BJ (cell line): ENCODE measurements around the gene SEPTIN6. TPM values are rescaled to one million over a fixed set of nuclear protein-coding genes. Genes with fewer than 3 reads are reported as not detected.

Source experiments
- CTCF ChIA-PET: fragments of 350-600 bp; formaldehyde crosslinking; extraction: SDS; loops from one replicate; lab custom pipeline; 2021; ENCODE audit warnings: antibody characterized with exemption, inconsistent platforms; lab: Yijun Ruan, JAX
- POLR2A ChIA-PET: fragments of 300-600 bp; sonication (Branson Sonifier 250); formaldehyde crosslinking; extraction: SDS; loops from one replicate; lab custom pipeline; 2021; ENCODE audit warnings: antibody characterized with exemption; lab: Charles Lee
- DNase-seq: peaks from one replicate; pipeline ENCODE4 v3.0.0-alpha.2; 2011; ENCODE audit warnings: low read depth
- H3K27me3 ChIP-seq: 2 replicates; pipeline ENCODE4 v1.6.0; 2011; ENCODE audit warnings: low read length; ENCODE audit not compliant: control insufficient read depth, insufficient read depth
- H3K36me3 ChIP-seq: 2 replicates; pipeline ENCODE4 v1.5.1; 2011; ENCODE audit warnings: low read length; ENCODE audit not compliant: control insufficient read depth, insufficient read depth
- H3K4me3 ChIP-seq: 2 replicates; pipeline ENCODE4 v1.5.1; 2011; ENCODE audit warnings: low read depth, mild to moderate bottlenecking, control low read depth, low read length
- polyA minus RNA-seq: library from RNA; depleted of rRNA, polyadenylated mRNA; stranded (reverse); fragments of >200 nt; gene quantifications from 2 replicates; pipeline ENCODE4 v1.2.3, GENCODE V29; 2011; rRNA and poly(A)+ RNA removed
- polyA plus RNA-seq: library from polyadenylated mRNA; depleted of rRNA; stranded (reverse); fragments of >200 nt; gene quantifications from 2 replicates; pipeline ENCODE4 v1.2.3, GENCODE V29; 2011; rRNA removed
- TF ChIP-seq, protein P1 (sequence below): IDR thresholded peaks from 2 replicates; pipeline ENCODE4 v1.5.1; 2011; ENCODE audit warnings: low read depth, mild to moderate bottlenecking, control low read depth, inconsistent platforms, low read length, moderate library complexity; ENCODE audit not compliant: insufficient read depth

The SEPTIN6 gene
- polyA plus RNA-seq (35.5 and 40.0 TPM in 2 replicates), polyA minus RNA-seq (31.5 and 40.7 TPM in 2 replicates)

DNA sequence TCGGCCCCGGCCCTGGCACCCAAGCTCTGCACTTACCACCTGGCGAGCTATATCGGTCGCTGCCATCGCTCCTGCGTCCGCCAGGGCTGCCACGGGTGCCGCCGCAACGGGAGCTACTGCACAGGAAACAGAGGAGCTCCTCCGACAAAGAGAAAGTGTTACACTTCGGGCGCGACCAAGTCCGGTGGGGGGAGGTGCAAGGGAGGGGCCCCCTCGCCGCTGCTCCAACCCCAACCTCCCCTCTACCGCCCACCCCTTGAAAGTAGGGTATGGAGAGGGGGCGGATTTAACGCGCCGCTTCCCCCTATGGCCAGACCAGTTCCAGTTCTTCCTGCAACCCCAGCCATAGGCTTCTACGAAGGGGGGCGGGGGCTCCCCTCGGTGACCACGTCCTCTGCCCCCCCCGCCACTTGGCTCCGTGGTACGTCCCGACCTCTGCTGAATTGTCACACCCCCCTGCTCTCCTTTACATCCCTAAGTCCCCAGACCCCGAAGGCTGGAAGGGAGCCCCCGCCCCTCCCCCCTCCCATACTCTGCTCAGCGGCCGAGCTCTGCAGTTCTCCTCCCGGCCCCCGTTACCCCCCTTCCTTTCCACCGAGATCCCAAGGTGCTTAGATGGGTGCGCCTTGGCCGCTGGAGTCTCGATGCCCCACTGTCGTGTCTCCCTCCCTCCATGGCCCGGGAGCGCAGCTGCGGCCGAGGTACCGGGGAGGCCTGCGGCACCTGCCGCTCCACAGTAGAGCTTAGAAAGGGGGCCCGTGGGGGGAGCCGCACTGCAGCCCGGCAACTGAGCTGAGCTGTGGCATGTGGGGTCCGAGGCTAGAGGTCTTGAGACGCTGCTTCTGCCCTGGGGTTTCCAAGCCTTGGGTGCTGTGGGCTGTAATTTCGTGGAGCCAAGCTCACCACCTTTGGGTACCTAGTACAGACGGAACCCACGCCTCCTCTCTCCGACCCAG, at the start of gene SEPTIN6:
TSS of gene SEPTIN6 (minus strand) at position 129 of the 956 bp plus-strand sequence. CDS start at position 66, 63 bp downstream.
- no peak for DNase-seq
- H3K27me3 ChIP-seq = no peaks in the 10 kb centered on the region
- CTCF ChIA-PET = interaction anchor here (0.6 to 1.8 kb wide), 5 partner anchors 11 to 65 kb away, joined by 3 to 7 read pairs (median 3); partner anchors contain the start of gene SOWAHD
- no peaks in the 10 kb centered on the region for H3K36me3 ChIP-seq
- TF ChIP-seq, protein P1, sequence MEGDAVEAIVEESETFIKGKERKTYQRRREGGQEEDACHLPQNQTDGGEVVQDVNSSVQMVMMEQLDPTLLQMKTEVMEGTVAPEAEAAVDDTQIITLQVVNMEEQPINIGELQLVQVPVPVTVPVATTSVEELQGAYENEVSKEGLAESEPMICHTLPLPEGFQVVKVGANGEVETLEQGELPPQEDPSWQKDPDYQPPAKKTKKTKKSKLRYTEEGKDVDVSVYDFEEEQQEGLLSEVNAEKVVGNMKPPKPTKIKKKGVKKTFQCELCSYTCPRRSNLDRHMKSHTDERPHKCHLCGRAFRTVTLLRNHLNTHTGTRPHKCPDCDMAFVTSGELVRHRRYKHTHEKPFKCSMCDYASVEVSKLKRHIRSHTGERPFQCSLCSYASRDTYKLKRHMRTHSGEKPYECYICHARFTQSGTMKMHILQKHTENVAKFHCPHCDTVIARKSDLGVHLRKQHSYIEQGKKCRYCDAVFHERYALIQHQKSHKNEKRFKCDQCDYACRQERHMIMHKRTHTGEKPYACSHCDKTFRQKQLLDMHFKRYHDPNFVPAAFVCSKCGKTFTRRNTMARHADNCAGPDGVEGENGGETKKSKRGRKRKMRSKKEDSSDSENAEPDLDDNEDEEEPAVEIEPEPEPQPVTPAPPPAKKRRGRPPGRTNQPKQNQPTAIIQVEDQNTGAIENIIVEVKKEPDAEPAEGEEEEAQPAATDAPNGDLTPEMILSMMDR = no peak
- H3K4me3 ChIP-seq = peak within 1 kb of the TSS; percentile 72
- POLR2A ChIA-PET = interaction anchor here (0.5 kb wide), 1 partner anchor 11 kb away, joined by 3 read pairs; no protein-coding TSS in a partner anchor

DNA sequence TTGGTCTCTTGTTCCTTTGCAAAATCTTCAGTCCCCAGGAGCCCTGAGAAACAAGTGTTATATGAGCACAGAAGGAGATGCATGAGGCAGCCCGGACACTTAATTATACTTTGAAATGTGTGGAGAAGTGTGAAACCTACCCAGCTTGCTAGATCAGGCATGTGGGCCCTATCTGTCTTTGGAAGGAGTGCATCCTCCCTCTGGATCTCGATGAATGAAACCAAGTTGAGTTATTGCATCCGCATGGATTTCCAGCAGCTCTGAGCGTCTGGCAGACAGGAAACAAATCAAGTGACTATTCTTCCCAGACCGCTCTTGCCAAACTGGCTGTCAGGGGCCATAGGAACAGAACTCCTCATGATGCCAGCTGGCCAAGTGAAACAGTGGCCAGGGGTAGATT, 45.8 kb upstream of the SEPTIN6 start:
- no peak for DNase-seq
- Histone ChIP-seq H3K36me3 (no peaks in the 10 kb centered on the region), H3K4me3 (no peak overlapping the region), H3K27me3 (no peaks in the 10 kb centered on the region)
- TF ChIP-seq, protein P1 = no peak
- CTCF ChIA-PET = interaction anchor here (1.3 kb wide), 1 partner anchor 9 kb away, joined by 5 read pairs; no protein-coding TSS in a partner anchor
- POLR2A ChIA-PET = no interaction called here

DNA sequence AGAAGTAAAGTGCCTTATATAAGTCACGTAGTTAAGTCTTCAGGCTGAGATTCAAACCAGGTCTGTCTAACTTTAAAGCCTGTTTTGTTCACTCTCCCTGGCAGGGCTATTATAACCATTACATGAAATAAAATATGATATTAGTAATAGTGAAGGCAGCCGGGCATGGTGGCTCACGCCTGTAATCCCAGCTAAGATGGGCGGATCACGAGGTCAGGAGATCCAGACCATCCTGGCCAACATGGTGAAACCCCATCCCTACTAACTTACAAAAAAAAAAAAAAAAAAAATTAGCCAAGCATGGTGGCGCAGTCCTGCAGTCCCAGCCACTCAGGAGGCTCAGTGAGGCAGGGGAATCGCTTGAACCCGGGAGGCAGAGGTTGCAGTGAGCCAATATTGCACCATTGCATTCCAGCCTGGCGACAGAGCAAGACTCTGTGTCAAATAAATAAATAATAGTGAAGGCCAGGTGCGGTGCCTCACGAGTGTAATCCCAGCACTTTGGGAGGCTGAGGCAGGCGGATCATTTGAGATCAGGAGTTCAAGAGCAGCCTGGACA, 43.3 kb upstream of the SEPTIN6 start:
- ChIA-PET CTCF (interaction anchor here (0.8 to 1.7 kb wide), 3 partner anchors 13 to 43 kb away, joined by 3 to 6 read pairs (median 4); no protein-coding TSS in a partner anchor), POLR2A (no interaction called here)
- H3K4me3 ChIP-seq = no peak overlapping the region
- no peaks in the 10 kb centered on the region for H3K27me3 ChIP-seq
- TF ChIP-seq, protein P1 = no peak
- H3K36me3 ChIP-seq = no peaks in the 10 kb centered on the region
- no peak for DNase-seq

DNA sequence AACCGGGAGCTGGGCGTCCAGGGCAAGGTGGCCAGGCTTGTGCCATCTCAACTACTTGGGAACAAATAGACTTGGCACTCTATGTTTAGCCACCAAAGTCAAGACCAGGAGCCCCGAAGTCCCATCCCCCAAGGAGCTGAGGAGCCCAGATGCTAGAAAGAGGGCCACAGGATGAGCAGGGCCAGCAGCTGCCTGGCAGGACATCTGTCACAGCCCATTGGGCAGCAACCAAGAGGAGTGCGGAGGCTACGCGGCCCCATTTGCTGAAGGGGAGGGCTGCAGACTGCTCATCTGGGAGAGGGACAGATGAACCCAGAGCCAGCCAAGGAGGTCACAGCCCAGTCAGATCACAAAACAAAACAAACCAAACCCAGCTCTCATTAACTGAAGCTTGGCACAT, 42.5 kb upstream of the SEPTIN6 start:
- no peak overlapping the region for H3K4me3 ChIP-seq
- TF ChIP-seq, protein P1 = no peak
- DNase-seq = no peak
- CTCF ChIA-PET = interaction anchor here (1.5 to 1.7 kb wide), 3 partner anchors 14 to 44 kb away, joined by 3 to 7 read pairs (median 4); no protein-coding TSS in a partner anchor
- H3K27me3 ChIP-seq = no peaks in the 10 kb centered on the region
- POLR2A ChIA-PET = no interaction called here
- H3K36me3 ChIP-seq = no peaks in the 10 kb centered on the region
